COLO668 (cell line): ENCODE data around the gene CBR1.

ENCODE experiments used
- DNase-seq: peaks from one replicate; lab custom pipeline; 2025; ENCODE audit not compliant: unreplicated experiment; lab: John Stamatoyannopoulos, UW

The CBR1 gene

DNA sequence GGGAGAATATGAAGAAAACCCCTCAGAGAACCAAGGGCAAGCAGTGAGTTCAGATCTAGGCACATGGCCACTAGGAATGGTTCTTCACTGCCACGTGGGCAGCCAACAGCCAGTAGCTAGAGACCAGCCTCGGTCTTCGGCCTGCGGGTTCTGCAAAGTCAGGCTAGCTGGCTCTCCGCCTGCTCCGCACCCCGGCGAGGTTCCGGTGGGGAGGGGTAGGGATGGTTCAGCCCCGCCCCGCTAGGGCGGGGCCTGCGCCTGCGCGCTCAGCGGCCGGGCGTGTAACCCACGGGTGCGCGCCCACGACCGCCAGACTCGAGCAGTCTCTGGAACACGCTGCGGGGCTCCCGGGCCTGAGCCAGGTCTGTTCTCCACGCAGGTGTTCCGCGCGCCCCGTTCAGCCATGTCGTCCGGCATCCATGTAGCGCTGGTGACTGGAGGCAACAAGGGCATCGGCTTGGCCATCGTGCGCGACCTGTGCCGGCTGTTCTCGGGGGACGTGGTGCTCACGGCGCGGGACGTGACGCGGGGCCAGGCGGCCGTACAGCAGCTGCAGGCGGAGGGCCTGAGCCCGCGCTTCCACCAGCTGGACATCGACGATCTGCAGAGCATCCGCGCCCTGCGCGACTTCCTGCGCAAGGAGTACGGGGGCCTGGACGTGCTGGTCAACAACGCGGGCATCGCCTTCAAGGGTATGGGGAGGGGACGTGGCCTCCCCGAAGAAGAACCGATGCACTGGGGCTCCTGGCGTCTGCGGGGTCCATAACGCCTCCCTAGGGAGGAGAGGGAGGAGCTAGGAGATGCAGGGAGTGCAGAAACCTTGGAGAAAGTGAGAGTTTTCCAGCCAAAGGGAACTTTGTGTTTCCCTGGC, at the start of gene CBR1:
CBR1 (plus strand) TSS at position 312 of the 871 bp plus-strand sequence; CDS start at position 404, 92 bp downstream.
- peak; percentile 96 for DNase-seq

DNA sequence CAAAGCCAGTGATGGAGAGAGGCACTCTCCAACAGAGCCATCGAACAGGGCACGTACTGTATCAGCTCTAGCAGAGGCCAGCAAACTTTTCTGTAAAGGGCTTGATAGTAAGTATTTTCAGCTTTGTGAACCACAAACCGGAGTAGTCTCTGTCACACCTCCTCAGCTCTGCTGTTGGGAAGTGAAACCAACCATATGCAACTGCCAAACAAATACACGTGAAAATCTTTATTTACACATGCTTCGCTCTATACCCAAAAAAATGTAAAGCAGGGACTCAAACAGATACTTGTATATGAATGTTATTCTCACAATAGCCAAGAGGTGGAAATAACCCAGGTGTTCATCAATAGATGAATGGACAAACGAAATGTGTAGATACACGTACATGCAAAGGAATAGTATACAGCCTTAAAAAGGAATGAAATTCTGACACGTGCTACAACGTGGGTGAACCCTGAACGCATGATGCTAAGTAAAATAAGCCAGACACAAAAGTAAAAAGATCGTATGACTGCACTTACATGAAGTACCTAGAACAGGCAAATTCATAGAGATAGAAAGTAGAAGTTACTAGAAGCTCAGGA, 48.5 kb upstream of the CBR1 start:
- DNase-seq: no peak

DNA sequence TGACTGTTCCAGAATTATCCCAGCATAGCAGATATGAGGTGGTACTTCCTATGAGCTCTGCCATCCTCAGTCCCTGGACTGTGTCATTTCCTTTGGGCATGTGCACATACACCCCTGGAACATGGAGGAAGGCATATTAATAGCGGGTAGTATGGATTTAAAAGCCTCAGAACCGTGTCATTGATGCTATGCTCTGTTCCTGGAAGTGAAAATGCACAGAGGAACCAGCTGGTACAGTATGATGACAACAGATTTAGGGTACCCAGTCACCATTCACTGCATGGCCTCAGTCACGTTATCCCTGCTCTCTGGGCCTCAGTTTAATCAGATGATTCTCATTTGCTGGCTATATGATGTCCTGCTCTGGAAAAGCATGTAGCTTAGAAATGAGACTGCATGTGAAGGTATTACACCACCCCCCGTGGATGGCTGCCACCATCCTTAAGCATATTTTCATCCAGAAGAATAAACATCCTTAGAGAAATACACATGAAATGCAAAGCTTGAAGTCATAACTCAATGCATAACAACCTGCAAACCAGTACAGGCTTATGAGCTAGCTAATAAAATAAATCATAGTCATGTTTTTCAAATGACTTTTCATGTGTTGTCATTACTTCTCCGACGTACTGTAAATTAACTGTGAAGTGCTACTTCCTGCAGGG, 47.3 kb upstream of the CBR1 start:
- no peak for DNase-seq

DNA sequence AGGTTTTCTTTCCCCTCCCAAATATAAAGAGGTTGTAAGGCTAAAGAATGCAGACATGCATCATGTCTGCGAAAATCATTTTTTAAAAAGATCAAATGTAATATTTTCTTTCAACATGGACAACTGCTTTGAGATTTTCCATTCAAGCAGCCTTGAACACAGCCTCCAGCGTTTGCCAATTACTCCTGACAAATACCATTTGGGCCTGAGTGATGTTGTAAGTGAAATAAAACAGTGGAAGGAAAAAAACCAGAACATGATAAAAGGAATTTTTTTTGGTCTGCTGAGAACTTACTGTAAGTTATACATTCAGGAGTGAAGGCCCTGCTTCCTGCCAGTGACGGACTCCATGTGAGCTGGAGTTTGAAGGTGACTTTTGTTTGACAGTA, 46.7 kb upstream of the CBR1 start:
- DNase-seq: no peak

DNA sequence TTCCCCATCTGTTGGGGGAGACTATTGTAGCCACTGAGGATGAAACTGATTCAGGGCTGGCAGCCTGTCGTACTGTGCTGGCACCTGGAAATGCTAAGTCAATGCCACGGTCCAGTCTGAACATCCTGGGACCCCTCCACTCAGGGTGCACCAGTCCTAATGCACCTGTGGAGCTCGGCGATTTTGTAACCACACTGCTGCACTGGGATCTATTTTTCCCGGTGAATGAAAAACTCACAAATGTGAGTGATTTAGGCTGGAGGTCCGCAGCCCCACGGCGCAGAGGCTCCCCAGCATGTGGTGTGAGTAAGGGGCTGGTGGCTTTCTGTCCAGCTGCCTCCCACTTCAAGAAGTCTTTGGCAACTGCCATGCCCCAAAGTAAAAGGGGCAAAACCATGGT, 45.0 kb upstream of the CBR1 start:
- no peak for DNase-seq

DNA sequence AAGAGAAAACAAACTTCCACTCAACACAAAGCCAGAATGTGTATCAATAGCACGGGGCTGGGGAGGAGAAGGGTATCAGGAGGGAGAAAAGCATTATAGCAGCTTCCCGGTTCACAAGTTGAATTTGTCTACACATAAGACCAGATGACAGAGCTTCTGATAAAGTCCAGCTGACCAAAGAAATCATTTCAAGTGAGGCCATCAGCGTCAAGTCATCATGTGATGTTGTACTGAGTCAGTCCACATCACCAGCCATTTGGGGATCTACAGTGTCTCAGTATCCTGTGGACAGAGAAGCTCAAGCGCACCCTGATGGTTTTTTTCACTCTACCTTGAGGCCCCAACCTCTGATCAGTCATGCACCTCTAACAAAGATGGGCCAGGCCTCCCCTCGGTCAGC, 42.5 kb upstream of the CBR1 start:
- DNase-seq: no peak

DNA sequence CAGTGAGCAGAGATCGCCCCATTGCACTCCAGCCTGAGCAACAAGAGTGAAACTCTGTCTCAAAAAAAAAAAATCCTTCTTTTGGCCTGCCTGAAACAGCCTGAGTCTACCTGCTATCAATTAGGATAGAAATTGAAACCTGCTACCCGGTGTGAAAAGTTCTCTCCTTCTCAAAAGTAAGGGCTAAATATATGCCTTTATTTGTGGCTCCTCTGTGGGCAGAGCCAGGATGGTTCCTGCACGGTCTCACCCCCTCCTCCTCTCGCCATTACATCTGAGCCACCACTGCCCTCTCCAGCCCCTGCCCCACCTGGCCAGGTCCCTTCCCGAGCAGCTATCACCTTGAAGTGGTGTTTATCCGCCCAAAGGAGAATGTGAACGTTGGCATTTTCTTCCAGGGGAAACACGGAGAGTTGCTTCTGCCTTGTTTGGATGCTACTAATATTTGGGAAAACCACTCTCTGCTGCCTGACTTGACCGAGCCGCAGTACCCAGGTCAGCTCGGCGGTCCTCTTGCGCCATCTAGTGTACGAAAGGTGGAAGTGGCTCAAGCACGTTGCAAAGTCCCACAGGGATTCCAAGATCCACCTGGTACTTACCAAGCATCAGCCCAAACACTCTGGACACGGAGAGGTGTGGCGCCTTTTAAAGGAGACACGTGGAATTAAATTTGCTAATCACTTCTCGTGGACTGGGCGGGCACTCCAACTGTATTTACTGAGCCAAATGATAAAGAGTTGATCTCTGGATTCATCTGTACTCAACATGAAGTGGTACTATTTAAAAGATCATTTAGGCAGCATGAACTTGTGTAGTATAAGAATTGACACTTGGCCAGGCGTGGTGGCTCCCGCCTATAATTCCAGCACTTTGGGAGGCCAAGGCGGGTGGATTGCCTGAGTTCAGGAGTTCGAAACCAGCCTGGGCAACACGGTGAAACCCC, 41.4 kb upstream of the CBR1 start:
- peak; percentile 74 for DNase-seq

DNA sequence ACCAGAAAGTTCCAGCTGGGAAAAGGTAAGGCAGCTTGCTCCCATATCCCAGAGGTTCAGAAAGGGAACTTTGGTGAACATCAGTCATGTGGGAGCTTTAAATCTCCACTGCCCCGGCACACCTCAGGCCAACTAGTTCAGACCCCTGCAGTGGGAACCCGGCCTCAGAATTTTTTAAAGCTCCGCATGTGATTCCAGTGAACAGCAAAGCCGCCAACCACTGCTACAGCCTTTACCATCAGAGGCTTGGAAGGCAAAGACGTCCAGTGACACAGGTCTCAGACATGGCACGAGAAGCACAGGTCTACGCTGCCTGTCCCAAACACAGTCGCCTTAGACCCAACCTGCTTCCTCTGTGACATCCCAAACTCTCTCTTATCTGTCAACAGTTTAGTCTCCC, 40.5 kb upstream of the CBR1 start:
- no peak for DNase-seq

DNA sequence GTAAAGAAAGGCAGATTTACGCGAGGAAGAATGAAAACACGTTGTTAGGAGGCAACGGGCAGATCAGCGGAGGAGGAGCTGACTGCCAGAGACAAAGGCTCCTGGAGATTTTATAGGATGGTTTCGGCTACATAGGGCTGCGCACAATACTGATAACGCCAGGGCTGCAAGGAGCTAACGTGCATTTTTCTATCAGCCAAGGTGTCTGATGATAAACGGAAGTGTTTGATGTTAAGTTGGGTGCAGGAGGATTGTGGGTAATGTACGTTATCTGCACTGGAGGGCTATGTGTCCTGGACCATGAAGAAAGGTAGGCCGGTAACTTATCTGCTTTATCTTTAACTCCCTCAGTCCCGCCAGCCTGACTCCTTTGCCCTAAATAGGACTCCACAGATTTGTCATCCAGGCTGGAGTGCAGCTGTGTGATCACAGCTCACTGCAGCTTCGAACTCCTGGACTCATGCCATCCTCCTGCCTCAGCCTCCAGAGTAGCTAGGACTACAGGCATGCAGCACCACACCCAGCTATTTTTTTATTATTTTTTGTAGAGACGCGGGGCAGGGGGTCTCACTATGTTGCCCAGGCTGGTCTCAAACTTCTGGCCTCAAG, 39.1 kb upstream of the CBR1 start:
- DNase-seq: no peak

DNA sequence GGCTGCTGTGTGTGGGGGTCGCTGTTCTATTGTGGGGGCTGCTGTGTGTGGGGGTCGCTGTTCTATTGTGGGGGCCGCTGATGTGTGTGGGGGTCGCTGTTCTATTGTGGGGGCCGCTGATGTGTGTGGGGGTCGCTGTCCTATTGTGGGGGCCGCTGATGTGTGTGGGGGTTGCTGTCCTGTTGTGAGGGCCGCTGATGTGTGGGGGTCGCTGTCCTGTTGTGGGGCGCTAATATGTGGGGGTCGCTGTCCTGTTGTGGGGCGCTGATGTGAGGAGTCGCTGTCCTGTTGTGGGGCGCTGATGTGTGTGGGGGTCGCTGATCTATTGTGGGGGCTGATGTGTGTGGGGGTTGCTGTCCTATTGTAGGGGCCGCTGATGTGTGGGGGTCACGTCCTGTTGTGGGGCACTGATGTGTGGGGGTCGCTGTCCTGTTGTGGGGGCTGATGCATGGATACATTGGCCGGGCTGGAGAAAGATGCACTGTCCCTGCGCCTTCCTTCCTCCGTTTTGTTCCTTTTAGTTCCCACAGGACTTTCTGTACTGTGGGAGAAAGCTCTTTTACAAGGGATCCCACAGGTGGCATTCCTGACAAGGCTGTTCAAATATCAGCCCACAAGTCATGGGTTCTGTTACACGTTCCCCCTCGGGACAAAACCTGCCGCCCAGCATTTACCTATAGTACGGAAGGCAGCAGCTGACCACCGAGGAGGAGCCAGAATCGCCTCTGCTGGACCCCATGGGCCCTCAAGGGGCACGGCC, 37.0 kb upstream of the CBR1 start:
- no peak for DNase-seq

DNA sequence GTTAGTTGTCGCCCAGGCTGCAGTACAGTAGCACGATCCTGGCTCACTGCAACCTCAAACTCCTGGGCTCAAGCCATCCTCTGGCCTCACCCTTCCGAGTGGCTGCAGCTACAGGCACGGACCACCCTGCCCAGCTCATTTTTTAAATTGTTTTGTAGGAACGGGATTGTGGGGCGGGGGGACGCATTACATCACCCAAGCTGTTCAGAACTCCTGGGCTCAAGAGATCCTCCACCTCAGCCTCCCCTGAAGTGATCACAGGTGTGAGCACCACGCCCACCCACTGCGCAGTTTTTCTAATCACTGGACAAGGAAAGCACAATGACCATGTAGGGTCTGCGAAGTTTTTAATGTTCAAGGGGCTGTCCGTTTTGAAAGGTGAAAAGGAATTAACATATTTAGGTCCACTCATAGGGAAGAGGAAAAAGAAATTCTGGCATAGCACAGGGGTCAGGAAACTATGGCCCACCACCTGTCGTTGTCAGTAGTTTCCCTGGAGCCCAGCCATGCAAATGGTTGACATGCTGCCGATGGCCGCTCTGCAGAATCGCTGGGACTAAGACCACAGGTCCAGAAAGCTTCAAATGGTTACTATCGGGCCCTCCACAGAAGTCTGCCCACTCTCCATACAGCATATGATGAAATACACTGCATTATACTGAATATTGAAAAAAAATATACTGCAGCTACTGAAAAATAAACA, 35.5 kb upstream of the CBR1 start:
- DNase-seq: no peak

DNA sequence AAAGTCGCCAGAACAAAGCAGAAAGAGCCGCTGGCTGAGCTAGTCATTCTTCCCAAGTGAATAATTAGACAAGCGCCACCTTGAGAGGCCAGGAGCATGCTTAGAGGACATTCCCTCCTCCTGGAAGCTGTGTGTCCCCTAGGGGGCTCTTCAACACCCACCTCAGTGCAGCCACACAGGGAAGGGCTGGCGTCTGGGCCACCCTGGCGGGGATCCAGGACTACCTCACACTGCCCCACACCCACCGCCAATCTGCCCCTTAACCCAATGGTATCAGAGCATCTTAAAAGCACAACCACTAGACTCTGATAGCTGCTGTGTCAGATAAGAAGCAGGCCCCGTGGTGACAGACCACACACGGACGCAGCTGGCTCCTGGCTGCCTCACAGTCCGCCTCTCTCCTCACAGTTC, 34.4 kb upstream of the CBR1 start:
- DNase-seq: no peak

DNA sequence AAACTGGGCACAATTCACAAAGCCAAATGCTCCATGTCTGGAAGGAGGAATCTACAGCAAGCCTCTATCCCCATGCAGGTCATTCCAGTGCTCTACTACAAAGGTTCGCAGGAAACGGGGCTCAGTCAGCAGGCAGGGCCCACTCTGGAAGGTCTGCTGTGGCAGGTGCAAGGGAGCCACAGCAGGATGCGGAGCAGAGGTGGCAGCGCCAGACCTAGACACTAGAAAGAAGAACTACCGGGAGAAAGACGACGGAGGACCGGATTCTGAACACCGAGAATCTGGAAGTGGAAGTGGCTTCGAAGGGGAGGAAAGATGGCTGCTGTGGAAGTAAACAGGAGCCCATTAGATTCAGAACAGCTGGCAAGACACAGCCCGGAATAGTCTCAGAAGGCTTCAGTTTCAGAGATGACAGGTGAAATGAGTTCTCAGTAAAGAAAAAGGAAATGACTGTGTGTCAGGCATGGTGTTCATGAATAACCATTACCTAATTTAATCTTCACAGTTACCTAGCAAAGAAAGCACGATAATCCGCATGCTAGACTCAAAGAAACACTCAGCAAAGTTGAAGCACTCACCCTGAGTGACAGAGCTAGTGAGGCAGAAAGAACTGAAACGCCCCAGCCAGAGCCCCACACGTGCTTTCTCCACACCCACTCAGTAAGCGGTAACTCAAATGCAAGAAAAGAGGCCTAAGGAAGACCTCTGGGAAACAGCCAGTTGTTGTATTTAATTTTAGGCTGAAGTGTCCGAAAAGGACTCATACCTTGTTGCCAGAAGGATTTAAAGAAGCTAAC, 30.9 kb upstream of the CBR1 start:
- no peak for DNase-seq

DNA sequence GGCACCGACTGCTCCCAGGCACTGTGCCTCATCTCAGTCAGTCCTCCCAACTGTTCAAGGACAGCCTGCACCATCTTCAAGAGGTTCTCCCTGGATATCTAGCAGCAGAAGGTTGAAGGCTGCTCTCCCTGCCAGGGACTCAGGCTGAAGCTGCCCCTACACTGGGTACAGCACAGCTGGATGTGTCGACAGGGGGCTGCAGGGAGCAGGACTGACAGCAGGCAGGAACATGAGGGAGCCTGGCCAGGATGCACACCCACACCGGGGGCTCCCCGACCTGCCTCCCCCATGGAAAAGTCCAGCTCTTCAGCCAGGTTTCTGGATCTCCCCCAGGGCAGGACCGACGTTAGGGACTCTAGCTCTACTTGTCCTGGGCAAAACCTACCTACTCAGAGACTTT, 30.0 kb upstream of the CBR1 start:
- DNase-seq: no peak

DNA sequence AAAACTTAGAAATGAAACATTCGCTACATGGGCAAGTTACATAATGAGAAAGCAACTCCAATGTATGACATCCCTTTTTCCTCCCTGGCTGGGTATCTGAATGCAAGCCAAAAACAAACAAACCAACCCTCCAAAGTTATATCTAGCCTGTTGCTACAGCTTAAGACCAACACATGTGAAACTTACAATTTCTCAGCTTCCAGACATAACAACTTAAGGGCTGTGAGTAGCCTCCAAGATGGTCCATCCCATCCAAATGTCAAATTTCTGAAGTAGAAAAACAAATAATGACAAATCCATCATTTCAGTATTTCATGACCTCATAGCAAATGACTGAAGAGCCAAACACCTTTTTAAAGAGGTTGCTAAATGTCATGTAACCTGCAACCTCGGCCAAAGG, 29.4 kb upstream of the CBR1 start:
- no peak for DNase-seq

DNA sequence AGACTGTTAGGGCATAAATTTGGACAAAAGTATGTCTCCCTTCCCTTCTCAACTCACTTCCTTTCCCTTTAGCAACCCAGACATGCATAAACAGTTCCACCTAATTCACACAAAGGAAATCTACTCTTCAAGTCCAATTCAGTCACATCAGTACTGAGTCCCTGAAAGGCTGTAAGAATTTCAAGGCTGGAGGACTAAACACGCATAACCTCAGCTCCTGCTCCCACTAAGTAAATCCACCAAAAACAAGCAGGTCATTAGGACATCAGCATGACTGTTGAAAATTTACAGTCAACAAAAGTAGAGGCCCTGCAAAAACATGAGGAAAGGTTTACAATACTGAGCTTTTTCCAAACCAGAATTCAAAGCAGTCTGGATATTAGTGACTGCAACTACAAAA, 27.9 kb upstream of the CBR1 start:
- DNase-seq: no peak

DNA sequence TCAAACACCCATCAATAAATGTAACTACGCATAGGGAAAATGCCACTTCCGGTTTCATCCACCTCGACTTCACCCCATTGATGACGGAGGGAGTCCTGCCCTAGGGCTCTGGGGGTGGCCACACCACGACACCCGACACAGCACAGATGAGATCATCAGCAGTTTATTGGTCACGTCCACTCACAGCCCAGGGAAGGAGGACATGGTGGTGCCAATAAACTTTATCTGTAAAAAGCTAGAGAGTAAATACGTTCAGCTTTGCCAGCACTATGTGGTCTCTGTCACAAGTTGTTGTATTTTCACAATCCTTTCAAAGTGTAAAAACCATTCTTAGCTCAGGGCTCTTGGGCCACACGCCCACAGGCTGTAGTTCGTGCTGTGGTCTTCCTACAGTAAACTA, 25.8 kb upstream of the CBR1 start:
- no peak for DNase-seq

DNA sequence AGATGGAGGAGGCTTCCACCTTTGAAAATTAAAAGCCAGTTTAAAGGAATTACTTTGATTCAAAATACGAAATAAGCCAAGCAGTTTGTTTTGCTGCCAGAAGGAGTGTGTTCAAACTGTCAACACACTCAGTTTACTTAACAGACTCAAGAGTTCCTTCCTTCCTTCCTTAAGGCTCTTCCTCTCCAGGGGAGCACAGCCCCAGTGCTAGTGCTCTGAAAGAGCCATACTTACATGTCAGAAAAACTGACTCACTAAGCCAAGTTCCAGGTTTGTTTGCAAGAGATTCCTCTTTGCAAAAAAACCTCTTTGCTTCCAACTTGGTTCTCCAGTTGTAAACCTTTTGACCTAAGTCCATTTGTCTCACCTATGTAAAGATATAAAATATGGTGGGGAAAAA, 23.8 kb upstream of the CBR1 start:
- DNase-seq: no peak

DNA sequence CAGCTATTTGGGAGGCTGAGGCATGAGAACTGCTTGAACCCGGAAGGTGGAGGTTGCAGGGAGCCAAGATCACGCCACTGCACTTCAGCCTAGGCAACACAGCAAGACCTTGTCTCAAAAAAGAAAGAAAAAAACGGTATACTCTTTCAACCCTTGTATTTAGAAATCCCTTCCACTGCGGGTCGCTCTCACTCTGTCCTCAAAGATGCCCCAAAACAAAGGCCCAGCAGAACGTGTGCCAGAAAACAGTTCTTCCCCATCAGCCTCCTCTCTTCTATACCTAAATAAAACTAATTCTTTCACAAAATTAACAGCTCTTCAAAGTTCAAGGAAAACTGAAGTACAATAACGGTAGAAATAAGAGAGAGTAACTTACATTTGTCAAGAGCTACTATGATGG, 22.7 kb upstream of the CBR1 start:
- DNase-seq: no peak
